ENCODE data around the gene SIM1.

DNA sequence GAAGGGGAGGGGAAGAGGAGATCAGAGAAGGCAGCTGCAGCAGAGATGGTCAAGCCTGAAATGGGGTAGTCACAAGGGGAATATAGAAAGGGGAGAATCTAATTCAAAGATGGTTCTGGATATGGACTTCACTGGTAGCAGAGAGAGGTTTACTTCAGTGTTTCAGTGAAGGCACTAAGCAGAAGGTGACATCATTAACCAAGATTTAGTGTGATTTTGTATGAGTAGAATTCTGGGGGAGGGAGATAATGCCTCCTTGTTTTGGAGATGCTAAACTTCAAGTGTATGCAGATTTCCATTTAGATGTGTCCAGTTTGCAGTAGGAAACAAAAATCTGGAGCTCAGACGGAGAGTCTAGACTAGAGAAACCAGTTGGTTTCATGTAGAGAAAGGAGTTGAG lies 13.1 kb downstream of the SIM1 start:
- TF ChIP-seq EZH2 (IDR thresholded peaks at IDR 0.05) (no peak), RAD21 (IDR thresholded peaks at IDR 0.05; ENCODE audit: low read depth) (no peak), YY1 (IDR thresholded peaks at IDR 0.05; ENCODE audit: extremely low read depth, insufficient replicate concordance, low read depth, low read length) (no peak), POLR2A (IDR thresholded peaks at IDR 0.05; ENCODE audit: borderline replicate concordance, extremely low read depth, insufficient read depth, insufficient read length) (no peak), JUND (IDR thresholded peaks at IDR 0.05) (no peak), SP1 (IDR thresholded peaks at IDR 0.05; ENCODE audit: low read depth) (no peak), TCF7L2 (IDR thresholded peaks at IDR 0.05; ENCODE audit: borderline replicate concordance, extremely low read depth, insufficient read depth, insufficient read length) (no peak), ZNF274 (IDR thresholded peaks at IDR 0.05; ENCODE audit: low read depth, low read length) (no peak), ELF1 (IDR thresholded peaks at IDR 0.05; ENCODE audit: borderline replicate concordance, low read depth) (no peak), POLR2AphosphoS5 (IDR thresholded peaks at IDR 0.05; ENCODE audit: low read depth, low read length) (no peak), SIN3A (IDR thresholded peaks at IDR 0.05; ENCODE audit: low read depth) (no peak)
- TF ChIP-seq, protein P1, sequence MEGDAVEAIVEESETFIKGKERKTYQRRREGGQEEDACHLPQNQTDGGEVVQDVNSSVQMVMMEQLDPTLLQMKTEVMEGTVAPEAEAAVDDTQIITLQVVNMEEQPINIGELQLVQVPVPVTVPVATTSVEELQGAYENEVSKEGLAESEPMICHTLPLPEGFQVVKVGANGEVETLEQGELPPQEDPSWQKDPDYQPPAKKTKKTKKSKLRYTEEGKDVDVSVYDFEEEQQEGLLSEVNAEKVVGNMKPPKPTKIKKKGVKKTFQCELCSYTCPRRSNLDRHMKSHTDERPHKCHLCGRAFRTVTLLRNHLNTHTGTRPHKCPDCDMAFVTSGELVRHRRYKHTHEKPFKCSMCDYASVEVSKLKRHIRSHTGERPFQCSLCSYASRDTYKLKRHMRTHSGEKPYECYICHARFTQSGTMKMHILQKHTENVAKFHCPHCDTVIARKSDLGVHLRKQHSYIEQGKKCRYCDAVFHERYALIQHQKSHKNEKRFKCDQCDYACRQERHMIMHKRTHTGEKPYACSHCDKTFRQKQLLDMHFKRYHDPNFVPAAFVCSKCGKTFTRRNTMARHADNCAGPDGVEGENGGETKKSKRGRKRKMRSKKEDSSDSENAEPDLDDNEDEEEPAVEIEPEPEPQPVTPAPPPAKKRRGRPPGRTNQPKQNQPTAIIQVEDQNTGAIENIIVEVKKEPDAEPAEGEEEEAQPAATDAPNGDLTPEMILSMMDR (IDR thresholded peaks at IDR 0.05 in 2 of 3, conservative IDR thresholded peaks at IDR 0.05 in 1 of 3; ENCODE audit: borderline replicate concordance in 1 of 3, insufficient read depth in 1 of 3, low read depth in 2 of 3, low read length in 2 of 3) = no peak
- TF ChIP-seq, protein P2, sequence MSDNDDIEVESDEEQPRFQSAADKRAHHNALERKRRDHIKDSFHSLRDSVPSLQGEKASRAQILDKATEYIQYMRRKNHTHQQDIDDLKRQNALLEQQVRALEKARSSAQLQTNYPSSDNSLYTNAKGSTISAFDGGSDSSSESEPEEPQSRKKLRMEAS (IDR thresholded peaks at IDR 0.05) = no peak
- TF ChIP-seq, protein P3, sequence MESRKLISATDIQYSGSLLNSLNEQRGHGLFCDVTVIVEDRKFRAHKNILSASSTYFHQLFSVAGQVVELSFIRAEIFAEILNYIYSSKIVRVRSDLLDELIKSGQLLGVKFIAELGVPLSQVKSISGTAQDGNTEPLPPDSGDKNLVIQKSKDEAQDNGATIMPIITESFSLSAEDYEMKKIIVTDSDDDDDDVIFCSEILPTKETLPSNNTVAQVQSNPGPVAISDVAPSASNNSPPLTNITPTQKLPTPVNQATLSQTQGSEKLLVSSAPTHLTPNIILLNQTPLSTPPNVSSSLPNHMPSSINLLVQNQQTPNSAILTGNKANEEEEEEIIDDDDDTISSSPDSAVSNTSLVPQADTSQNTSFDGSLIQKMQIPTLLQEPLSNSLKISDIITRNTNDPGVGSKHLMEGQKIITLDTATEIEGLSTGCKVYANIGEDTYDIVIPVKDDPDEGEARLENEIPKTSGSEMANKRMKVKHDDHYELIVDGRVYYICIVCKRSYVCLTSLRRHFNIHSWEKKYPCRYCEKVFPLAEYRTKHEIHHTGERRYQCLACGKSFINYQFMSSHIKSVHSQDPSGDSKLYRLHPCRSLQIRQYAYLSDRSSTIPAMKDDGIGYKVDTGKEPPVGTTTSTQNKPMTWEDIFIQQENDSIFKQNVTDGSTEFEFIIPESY (IDR thresholded peaks at IDR 0.05; ENCODE audit: extremely low read depth, insufficient replicate concordance, low read length) = no peak
